HL-60 (cell line): ENCODE measurements around the gene STUM.

Experiments
- POLR2AphosphoS5 ChIP-seq: IDR thresholded peaks from 2 replicates; pipeline ENCODE4 v1.6.1; 2012; ENCODE audit warnings: low read depth
- TF ChIP-seq, protein P1 (sequence below): IDR thresholded peaks from one replicate; pipeline ENCODE4 v1.5.1; 2011; ENCODE audit warnings: low read length, control low read depth, inconsistent platforms; ENCODE audit not compliant: insufficient read depth

- TF ChIP-seq, protein P1, sequence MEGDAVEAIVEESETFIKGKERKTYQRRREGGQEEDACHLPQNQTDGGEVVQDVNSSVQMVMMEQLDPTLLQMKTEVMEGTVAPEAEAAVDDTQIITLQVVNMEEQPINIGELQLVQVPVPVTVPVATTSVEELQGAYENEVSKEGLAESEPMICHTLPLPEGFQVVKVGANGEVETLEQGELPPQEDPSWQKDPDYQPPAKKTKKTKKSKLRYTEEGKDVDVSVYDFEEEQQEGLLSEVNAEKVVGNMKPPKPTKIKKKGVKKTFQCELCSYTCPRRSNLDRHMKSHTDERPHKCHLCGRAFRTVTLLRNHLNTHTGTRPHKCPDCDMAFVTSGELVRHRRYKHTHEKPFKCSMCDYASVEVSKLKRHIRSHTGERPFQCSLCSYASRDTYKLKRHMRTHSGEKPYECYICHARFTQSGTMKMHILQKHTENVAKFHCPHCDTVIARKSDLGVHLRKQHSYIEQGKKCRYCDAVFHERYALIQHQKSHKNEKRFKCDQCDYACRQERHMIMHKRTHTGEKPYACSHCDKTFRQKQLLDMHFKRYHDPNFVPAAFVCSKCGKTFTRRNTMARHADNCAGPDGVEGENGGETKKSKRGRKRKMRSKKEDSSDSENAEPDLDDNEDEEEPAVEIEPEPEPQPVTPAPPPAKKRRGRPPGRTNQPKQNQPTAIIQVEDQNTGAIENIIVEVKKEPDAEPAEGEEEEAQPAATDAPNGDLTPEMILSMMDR, result no peak
- peak; percentile 71 for TF ChIP-seq POLR2AphosphoS5
These were observed 86.9 kb downstream of the STUM start for GRCh38 chr1:226635456-226635941.
